ENCODE data around the gene MYOZ1. TPM values are rescaled to one million over a fixed set of nuclear protein-coding genes. Genes with fewer than 3 reads are reported as not detected.

The MYOZ1 gene
- total RNA-seq, 4 donors from 2014 or later, result 2.0 to 7.0 (median 5.1) TPM

- DNase-seq, result no peak
- Histone ChIP-seq H3K36me3 (no peaks in the 10 kb centered on the region), H3K4me3 (replicated peaks in 1 of 3) (no peak overlapping the region), H3K27ac (peak overlapping the region; percentile 70 to 92 (median 87)), H3K27me3 (no peaks in the 10 kb centered on the region), H3K9me3 (no peaks in the 10 kb centered on the region), H3K4me1 (peaks cover 58% of the 10 kb centered on the region in 2 donors)
- WGBS, 2 donors, result 95 to 98% methylated on average over 4 of the region's 4 CpGs
- TF ChIP-seq POLR2A (IDR thresholded peaks at IDR 0.05) (no peak), CTCF (IDR thresholded peaks at IDR 0.05) (no peak)
- intact Hi-C loops (cut with DNase I), result no loop called here
Measured at GRCh38 chr10:73593110-73593509, 48.2 kb downstream of the MYOZ1 start.

- DNase-seq, result peak; percentile 87 to 90
- Histone ChIP-seq H3K27ac (peak overlapping the region; percentile 87 to 92 (median 88)), H3K4me1 (peaks cover 61 to 64% of the 10 kb centered on the region in 2 donors), H3K36me3 (no peaks in the 10 kb centered on the region), H3K9me3 (no peaks in the 10 kb centered on the region), H3K27me3 (no peaks in the 10 kb centered on the region), H3K4me3 (replicated peaks in 1 of 3) (no peak overlapping the region)
- intact Hi-C loops (cut with DNase I), result no loop called here
- peak in 1 of 2 donors; percentile 83 for TF ChIP-seq POLR2A (IDR thresholded peaks at IDR 0.05)
- peak in 2 of 6 experiments; percentile 12 to 48 for TF ChIP-seq CTCF (IDR thresholded peaks at IDR 0.05)
- 20 to 22% methylated on average over 3 of the region's 3 CpGs for WGBS, 2 donors
Measured at GRCh38 chr10:73591935-73592699, 49.2 kb downstream of the MYOZ1 start.

GRCh38 chr10:73590881-73591799, 50.1 kb downstream of the MYOZ1 start, which contains the start of gene USP54:
TSS of gene USP54 (minus strand) at chr10:73591342. CDS start at chr10:73575658, 15,684 bp downstream.
- DNase-seq, result no peak
- Histone ChIP-seq H3K4me3 (replicated peaks in 1 of 3) (no peak within 1 kb of the TSS), H3K36me3 (no peaks in the 10 kb centered on the region), H3K4me1 (peaks cover 70 to 73% of the 10 kb centered on the region in 2 donors), H3K27me3 (no peaks in the 10 kb centered on the region), H3K27ac (peak within 1 kb of the TSS; percentile 87 to 92 (median 88)), H3K9me3 (no peaks in the 10 kb centered on the region)
- WGBS, 2 donors, result 17 to 19% methylated on average over 6 of the region's 6 CpGs
- TF ChIP-seq POLR2A (IDR thresholded peaks at IDR 0.05), result peak in 1 of 2 donors; percentile 58
- no peak for TF ChIP-seq CTCF (IDR thresholded peaks at IDR 0.05)
- intact Hi-C loops (cut with DNase I), result no loop called here

GRCh38 chr10:73589563-73590126, 51.6 kb downstream of the MYOZ1 start:
- Histone ChIP-seq H3K36me3 (no peaks in the 10 kb centered on the region), H3K27ac (peak overlapping the region; percentile 87 to 92 (median 88)), H3K9me3 (no peaks in the 10 kb centered on the region), H3K27me3 (no peaks in the 10 kb centered on the region), H3K4me3 (replicated peaks in 1 of 3) (no peak overlapping the region), H3K4me1 (peaks cover 75 to 76% of the 10 kb centered on the region in 2 donors)
- peak in 1 of 2 donors; percentile 27 for DNase-seq
- intact Hi-C loops (cut with DNase I), result no loop called here
- WGBS, 2 donors, result 92 to 98% methylated on average over 3 of the region's 3 CpGs
- TF ChIP-seq CTCF (IDR thresholded peaks at IDR 0.05) (no peak), POLR2A (IDR thresholded peaks at IDR 0.05) (no peak)

Data from thyroid gland (tissue), 4 donors.